GM12801 (cell line): ENCODE data around the gene DDC.

Source experiments
- CTCF ChIP-seq: IDR thresholded peaks from one replicate; pipeline ENCODE4 v1.5.1; 2011; ENCODE audit warnings: control low read depth; ENCODE audit not compliant: insufficient read length; ENCODE audit errors: extremely low read depth

Gene DDC

DNA sequence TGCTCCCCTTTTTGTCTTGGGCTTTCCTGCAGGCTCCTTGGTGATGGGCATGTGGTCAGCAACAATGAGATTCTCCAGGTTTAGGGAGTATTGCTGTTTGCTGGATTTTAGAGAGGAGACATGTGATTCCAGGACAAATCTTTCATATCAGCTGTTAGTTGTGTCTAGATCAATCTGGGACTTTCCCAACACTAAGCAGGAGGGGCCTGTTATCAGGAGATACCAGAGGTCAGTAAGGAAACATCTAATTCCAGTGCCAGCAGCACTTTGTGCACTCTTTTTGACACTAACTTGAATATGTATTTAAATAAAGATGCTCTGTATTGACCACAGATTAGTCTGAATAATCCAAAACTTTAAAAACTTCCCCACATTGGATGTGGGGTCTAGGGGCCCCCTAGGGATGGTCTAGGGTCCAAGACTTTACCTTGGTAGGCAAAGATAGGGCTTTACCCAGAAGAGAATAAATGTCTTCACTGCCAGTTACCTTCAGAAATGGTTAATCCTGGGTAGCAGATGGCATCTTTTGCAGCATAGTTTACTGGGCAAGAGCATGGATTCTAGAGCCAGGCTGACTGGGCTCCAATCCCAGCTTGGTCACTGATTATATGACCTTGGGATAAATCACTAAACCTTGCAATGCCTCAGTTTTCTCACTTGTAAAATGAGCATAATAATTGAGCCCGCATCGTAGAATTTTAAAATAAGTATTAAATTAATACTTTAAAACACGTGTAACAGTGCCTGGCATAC lies 108.7 kb downstream of the DDC start:
- no peak for TF ChIP-seq CTCF

GRCh38 chr7:50455658-50456057 lies 109.5 kb downstream of the DDC start:
- no peak for TF ChIP-seq CTCF

- TF ChIP-seq CTCF: no peak
Measured at GRCh38 chr7:50454968-50455367, 110.2 kb downstream of the DDC start.

DNA sequence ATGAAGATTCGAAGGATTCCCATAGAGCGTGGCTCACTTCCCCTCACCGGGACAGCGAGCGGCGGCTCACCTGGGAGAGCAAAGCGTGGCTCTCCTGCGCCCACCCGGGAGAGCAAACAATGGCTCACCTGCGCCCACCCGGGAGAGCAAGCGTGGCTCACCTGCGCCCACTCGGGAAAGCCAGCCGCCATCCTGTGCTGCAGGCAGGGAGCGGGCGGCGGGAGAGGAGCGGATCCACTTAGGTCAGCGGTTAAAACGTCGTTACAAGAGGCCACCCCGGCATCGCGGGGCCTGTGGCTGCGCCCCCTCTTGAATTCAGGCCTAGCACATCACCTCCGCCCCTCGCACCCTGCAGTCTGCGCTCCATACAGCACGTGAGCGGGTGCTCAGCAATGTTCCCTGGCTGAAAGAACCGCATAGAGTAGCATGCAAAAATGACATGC lies 114.6 kb downstream of the DDC start:
- TF ChIP-seq CTCF: no peak

- no peak for TF ChIP-seq CTCF
Measured at GRCh38 chr7:50449881-50450589, 115.2 kb downstream of the DDC start, which contains the start of gene FIGNL1. Gene FIGNL1, minus strand, starts transcription at chr7:50450350. Its CDS starts 3,063 bp downstream, at chr7:50447287.

DNA sequence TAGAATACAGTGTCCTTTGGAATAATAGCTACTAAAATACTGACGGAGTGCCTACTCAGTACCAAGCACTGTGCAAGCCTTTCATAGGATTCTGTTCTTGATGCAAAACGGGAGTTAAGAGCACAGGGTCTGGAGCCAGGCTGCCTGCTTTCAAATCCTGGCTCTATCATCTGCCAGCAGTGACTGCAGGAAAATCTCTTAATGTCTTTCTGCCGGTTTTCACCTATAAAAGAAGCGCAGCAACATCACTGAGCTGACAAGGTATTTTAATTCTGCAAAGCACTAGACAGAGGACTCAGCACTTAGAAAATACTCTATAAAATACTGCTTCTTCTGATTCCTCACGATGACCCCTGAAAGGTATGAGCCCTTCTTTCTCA lies 115.7 kb downstream of the DDC start:
- TF ChIP-seq CTCF: no peak

GRCh38 chr7:50448823-50449222 lies 116.4 kb downstream of the DDC start:
- no peak for TF ChIP-seq CTCF
